Hepatocyte (in vitro differentiated cells): ENCODE data around the gene CACNA2D1.

Experiments used
- CTCF ChIP-seq: fragments of 200-600 bp; sonication (generic); IDR thresholded peaks from 2 replicates; pipeline ENCODE4 v1.5.1; 2016; ENCODE audit warnings: antibody characterized with exemption, mild to moderate bottlenecking; ENCODE audit not compliant: poor library complexity
- EZH2phosphoT487 ChIP-seq: fragments of 200-600 bp; sonication (generic); IDR thresholded peaks from one replicate; pipeline ENCODE4 v1.6.1; 2018; ENCODE audit warnings: antibody characterized with exemption, mild to moderate bottlenecking, low read depth, moderate library complexity; ENCODE audit not compliant: unreplicated experiment, severe bottlenecking

DNA sequence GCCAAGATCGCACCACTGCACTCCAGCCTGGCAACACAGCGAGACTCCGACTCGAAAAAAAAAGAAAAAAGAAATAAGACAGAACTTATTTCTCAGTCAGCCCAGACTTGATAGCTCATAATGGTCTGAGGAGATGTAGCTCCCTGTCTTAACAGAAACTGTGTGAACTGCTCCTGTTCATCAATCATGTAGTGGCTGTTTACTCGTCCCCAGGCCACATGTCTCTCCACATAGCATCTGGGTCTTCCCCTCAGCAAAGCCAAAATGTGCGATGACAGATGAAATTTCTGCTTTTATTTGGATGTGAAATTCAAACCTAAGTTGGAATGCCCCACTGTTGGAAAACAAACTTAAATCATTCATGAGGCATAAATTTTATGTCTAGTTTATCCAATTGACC is 219.0 kb downstream of the CACNA2D1 start:
- TF ChIP-seq CTCF (no peak), EZH2phosphoT487 (no peak)
